ENCODE measurements around the gene RPIA.

RPIA gene

GRCh38 chr2:88658326-88658725 lies 33.1 kb upstream of the RPIA start:
- no peak for TF ChIP-seq CTCF (IDR thresholded peaks at IDR 0.05; ENCODE audit: borderline replicate concordance, control extremely low read depth, extremely low read depth, insufficient read depth, missing control alignments)
- DNase-seq (ENCODE audit: low spot score), result no peak
- in situ Hi-C loops (cut with MboI; ENCODE audit: low sequenced_read_pairs, unreplicated experiment), result loop anchor here (25.0 kb wide), 3 partner anchors 321 to 596 kb away; partner anchors contain the start of genes KRCC1 and SMYD1

GRCh38 chr2:88658881-88659537 lies 32.5 kb upstream of the RPIA start:
- no peak for TF ChIP-seq CTCF (IDR thresholded peaks at IDR 0.05; ENCODE audit: borderline replicate concordance, control extremely low read depth, extremely low read depth, insufficient read depth, missing control alignments)
- in situ Hi-C loops (cut with MboI; ENCODE audit: low sequenced_read_pairs, unreplicated experiment), result loop anchor here (25.0 kb wide), 3 partner anchors 322 to 597 kb away; partner anchors contain the start of genes KRCC1 and SMYD1
- no peak for DNase-seq (ENCODE audit: low spot score)

GRCh38 chr2:88659538-88659915 lies 31.9 kb upstream of the RPIA start:
- in situ Hi-C loops (cut with MboI; ENCODE audit: low sequenced_read_pairs, unreplicated experiment), result loop anchor here (25.0 kb wide), 3 partner anchors 322 to 597 kb away; partner anchors contain the start of genes KRCC1 and SMYD1
- no peak for TF ChIP-seq CTCF (IDR thresholded peaks at IDR 0.05; ENCODE audit: borderline replicate concordance, control extremely low read depth, extremely low read depth, insufficient read depth, missing control alignments)
- no peak for DNase-seq (ENCODE audit: low spot score)

- no peak for TF ChIP-seq CTCF (IDR thresholded peaks at IDR 0.05; ENCODE audit: borderline replicate concordance, control extremely low read depth, extremely low read depth, insufficient read depth, missing control alignments)
- DNase-seq (ENCODE audit: low spot score), result no peak
- in situ Hi-C loops (cut with MboI; ENCODE audit: low sequenced_read_pairs, unreplicated experiment), result loop anchor here (10.0 to 25.0 kb wide), 4 partner anchors 86 to 598 kb away; partner anchors contain the start of genes KRCC1 and SMYD1
Observed at GRCh38 chr2:88660622-88661021, 30.9 kb upstream of the RPIA start.

GRCh38 chr2:88666576-88666975 lies 24.9 kb upstream of the RPIA start:
- no peak for TF ChIP-seq CTCF (IDR thresholded peaks at IDR 0.05; ENCODE audit: borderline replicate concordance, control extremely low read depth, extremely low read depth, insufficient read depth, missing control alignments)
- no peak for DNase-seq (ENCODE audit: low spot score)
- in situ Hi-C loops (cut with MboI; ENCODE audit: low sequenced_read_pairs, unreplicated experiment), result loop anchor here (5.0 to 25.0 kb wide), 5 partner anchors 74 to 604 kb away; partner anchors contain the start of genes KRCC1 and SMYD1

GRCh38 chr2:88667219-88667618 lies 24.3 kb upstream of the RPIA start:
- no peak for TF ChIP-seq CTCF (IDR thresholded peaks at IDR 0.05; ENCODE audit: borderline replicate concordance, control extremely low read depth, extremely low read depth, insufficient read depth, missing control alignments)
- in situ Hi-C loops (cut with MboI; ENCODE audit: low sequenced_read_pairs, unreplicated experiment), result loop anchor here (5.0 to 25.0 kb wide), 5 partner anchors 75 to 605 kb away; partner anchors contain the start of genes KRCC1 and SMYD1
- no peak for DNase-seq (ENCODE audit: low spot score)

All from GM13976 (cell line).